Measurements from ENCODE around the gene CYB5R3.

DNA sequence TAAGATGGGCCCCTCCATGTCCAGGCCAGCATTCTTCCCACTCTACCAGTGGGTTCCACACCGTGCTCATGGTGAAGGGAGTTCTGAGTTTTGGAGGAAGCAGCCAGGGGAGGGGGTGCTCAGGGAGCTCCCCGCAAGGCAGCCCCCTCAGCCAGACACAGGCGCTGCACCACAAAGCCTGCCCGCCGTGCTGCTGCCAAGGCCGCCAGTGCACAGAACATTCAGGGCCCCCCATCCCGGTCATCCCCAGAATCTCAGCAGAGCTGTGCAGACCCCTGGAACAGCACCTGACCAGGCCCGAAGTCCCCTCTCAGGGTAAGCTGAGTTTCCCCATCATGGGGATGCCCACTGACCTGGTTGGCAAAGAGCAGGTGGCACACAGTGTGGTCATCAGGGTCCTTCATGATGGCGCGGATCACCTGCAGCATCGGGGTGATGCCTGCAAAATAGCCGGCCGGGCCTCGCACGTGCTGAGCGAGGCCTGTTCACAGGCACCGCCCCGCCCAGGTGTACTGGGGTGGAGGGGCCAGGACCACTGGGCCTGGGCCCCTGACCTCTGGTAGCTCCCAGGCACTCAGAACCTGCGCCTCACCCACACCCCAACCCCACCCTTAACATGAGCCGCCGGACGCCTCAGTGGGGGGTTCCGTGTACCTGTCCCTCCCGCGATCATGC, 22.1 kb downstream of the CYB5R3 start:
- TF ChIP-seq CTCF (IDR thresholded peaks at IDR 0.05), result no peak
- TF ChIP-seq POLR2A (IDR thresholded peaks at IDR 0.05), result no peak
- no peak for TF ChIP-seq EP300 (IDR thresholded peaks at IDR 0.05; ENCODE audit: low read depth)
- TF ChIP-seq POLR2AphosphoS5 (IDR thresholded peaks at IDR 0.05), result no peak
